Measurements from ENCODE around the gene BMP7.

DNA sequence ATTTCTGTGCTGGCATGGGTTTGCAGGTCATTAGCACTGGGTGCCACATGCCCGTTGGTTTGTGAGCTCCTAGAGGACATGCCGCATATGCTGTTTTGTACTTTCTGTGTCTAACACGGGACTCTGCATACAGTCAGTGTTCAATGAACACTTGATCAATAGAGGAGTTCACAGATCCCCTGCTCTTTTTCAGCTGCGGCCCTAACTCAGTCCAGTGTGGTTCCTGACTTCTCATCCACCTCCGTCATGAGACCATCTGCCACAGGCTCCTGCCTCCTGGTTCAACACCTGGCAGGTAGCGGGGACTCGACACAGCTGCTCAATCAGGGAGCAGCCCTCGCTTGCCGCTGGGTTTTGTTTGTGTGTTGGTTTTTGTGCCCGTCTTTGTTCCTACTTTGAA lies 13.8 kb upstream of the BMP7 start:
- TF ChIP-seq POLR2A (IDR thresholded peaks at IDR 0.05; ENCODE audit: low read depth, low read length) (no peak), POLR2AphosphoS5 (IDR thresholded peaks at IDR 0.05; ENCODE audit: low read depth, low read length) (no peak), PAX5 (IDR thresholded peaks at IDR 0.05; ENCODE audit: insufficient read depth, low read length, severe bottlenecking) (no peak)

Data from GM12891 (cell line).